Prostate gland (tissue), 2 donors: ENCODE results near the gene LYPLAL1.

Experiments used
- CTCF ChIP-seq, 4 experiments: fragments of 200-600 bp in 2 of 4; fragments of 450-650 bp in 2 of 4; sonication (generic) in 2 of 4; IDR thresholded peaks; 1 replicate in 3 of 4; 2 replicates in 1 of 4; pipeline ENCODE4 v1.5.1; 2016 to 2019; ENCODE audit warnings: antibody characterized with exemption in 4 of 4, mild to moderate bottlenecking in 2 of 4, moderate library complexity in 2 of 4
- POLR2A ChIP-seq: fragments of 450-650 bp; IDR thresholded peaks from one replicate; pipeline ENCODE4 v1.6.1; 2016; ENCODE audit warnings: antibody characterized with exemption, mild to moderate bottlenecking

- TF ChIP-seq CTCF (IDR thresholded peaks at IDR 0.05) (no peak), POLR2A (no peak)
These were observed 62.3 kb downstream of the LYPLAL1 start for GRCh38 chr1:219235903-219236481.
